Neuronal stem cell (in vitro differentiated cells): ENCODE measurements around the gene WWC2.
"Not testable (repeated sequence)": the region's sequence is repeated elsewhere in the genome, so short reads cannot be mapped to it uniquely, and the experiment has no call there.

Experiments used
- DNase-seq: peaks from one replicate; pipeline ENCODE4 v3.0.0-alpha.2; 2013; ENCODE audit warnings: low spot score
- H2AFZ ChIP-seq: one replicate; pipeline ENCODE4 v1.6.1; 2013; ENCODE audit warnings: mild to moderate bottlenecking, low read length, inconsistent platforms
- H2AK5ac ChIP-seq: 2 replicates; pipeline ENCODE4 v1.6.1; 2013; ENCODE audit warnings: low read depth, mild to moderate bottlenecking, inconsistent platforms, low read length, moderate library complexity, mixed read lengths
- H2BK120ac ChIP-seq: 2 replicates; pipeline ENCODE4 v1.6.1; 2013; ENCODE audit warnings: low read depth, mild to moderate bottlenecking, inconsistent platforms, low read length, moderate library complexity, mixed read lengths
- H2BK12ac ChIP-seq: one replicate; pipeline ENCODE4 v1.6.1; 2013; ENCODE audit warnings: low read length, inconsistent platforms
- H2BK15ac ChIP-seq: 2 replicates; pipeline ENCODE4 v1.6.1; 2013; ENCODE audit warnings: mild to moderate bottlenecking, low read length, inconsistent platforms, mixed read lengths
- H2BK5ac ChIP-seq: one replicate; pipeline ENCODE4 v1.6.1; 2013; ENCODE audit warnings: inconsistent platforms, mild to moderate bottlenecking, low read length, moderate library complexity
- H3K14ac ChIP-seq: one replicate; pipeline ENCODE4 v1.6.1; 2013; ENCODE audit warnings: low read length, inconsistent platforms
- H3K18ac ChIP-seq: 2 replicates; pipeline ENCODE4 v1.6.1; 2013; ENCODE audit warnings: low read length, inconsistent platforms
- H3K23ac ChIP-seq: 2 replicates; pipeline ENCODE4 v1.6.1; 2013; ENCODE audit warnings: low read depth, mild to moderate bottlenecking, mixed read lengths, low read length, inconsistent platforms; ENCODE audit not compliant: poor library complexity
- H3K27ac ChIP-seq: replicated peaks from 3 replicates; pipeline ENCODE4 v1.5.1; 2013; ENCODE audit warnings: low read length, inconsistent platforms
- H3K27me3 ChIP-seq, 3 experiments: 2 replicates each; pipeline ENCODE4 v1.6.1; 2013; ENCODE audit warnings: low read length in 3 of 3, mild to moderate bottlenecking in 2 of 3, inconsistent platforms in 1 of 3, low read depth in 1 of 3, mixed read lengths in 1 of 3, moderate library complexity in 1 of 3; ENCODE audit not compliant: control insufficient read depth in 3 of 3, insufficient read depth in 3 of 3
- H3K36me3 ChIP-seq, 2 donors: replicated peaks in 1 of 2; 2 replicates each; pipeline ENCODE4 v1.6.1; 2013; ENCODE audit warnings: low read length in 2 of 2; ENCODE audit not compliant: control insufficient read depth in 2 of 2, insufficient read depth in 2 of 2
- H3K4ac ChIP-seq: 2 replicates; pipeline ENCODE4 v1.6.1; 2013; ENCODE audit warnings: inconsistent platforms, mild to moderate bottlenecking, low read length, moderate library complexity
- H3K4me1 ChIP-seq, 2 donors: 1 replicate in 1 of 2; 2 replicates in 1 of 2; pipeline ENCODE4 v1.6.1; 2013; ENCODE audit warnings: low read length in 2 of 2, low read depth in 1 of 2; ENCODE audit not compliant: control insufficient read depth in 2 of 2, insufficient read depth in 1 of 2
- H3K4me2 ChIP-seq: one replicate; pipeline ENCODE4 v1.6.1; 2013; ENCODE audit warnings: mild to moderate bottlenecking, low read length, inconsistent platforms; ENCODE audit not compliant: insufficient read depth, poor library complexity, severe bottlenecking
- H3K4me3 ChIP-seq, 2 donors: 2 replicates each; pipeline ENCODE4 v1.5.1; 2013; ENCODE audit warnings: low read length in 2 of 2, mild to moderate bottlenecking in 2 of 2, inconsistent platforms in 1 of 2, moderate library complexity in 1 of 2
- H3K79me1 ChIP-seq: one replicate; pipeline ENCODE4 v1.6.1; 2013; ENCODE audit warnings: low read depth, mild to moderate bottlenecking, inconsistent platforms, low read length, moderate library complexity
- H3K9ac ChIP-seq: one replicate; pipeline ENCODE4 v1.6.1; 2013; ENCODE audit warnings: mild to moderate bottlenecking, low read depth, low read length, inconsistent platforms; ENCODE audit not compliant: poor library complexity
- H3K9me3 ChIP-seq, 2 donors: replicated peaks in 1 of 2; 2 replicates each; pipeline versions ENCODE3 to v1.6.1; 2013; ENCODE audit warnings: low read length in 2 of 2, mild to moderate bottlenecking in 2 of 2, inconsistent platforms in 1 of 2, low read depth in 1 of 2, mixed read lengths in 1 of 2, moderate library complexity in 1 of 2; ENCODE audit not compliant: control insufficient read depth in 2 of 2, insufficient read depth in 1 of 2
- H4K8ac ChIP-seq: one replicate; pipeline ENCODE4 v1.6.1; 2013; ENCODE audit warnings: low read depth, mild to moderate bottlenecking, inconsistent platforms, low read length, moderate library complexity
- H4K91ac ChIP-seq: one replicate; pipeline ENCODE4 v1.6.1; 2013; ENCODE audit warnings: low read length, low read depth, mild to moderate bottlenecking, inconsistent platforms; ENCODE audit not compliant: poor library complexity
- WGBS, 2 donors: extraction: QIAGEN DNeasy Blood & Tissue Kit; methylation state at CpG; one replicate each; pipeline ENCODE4 v1.1.7; 2013; ENCODE audit warnings: missing lambda C conversion rate in 2 of 2, mixed read lengths in 1 of 2; ENCODE audit not compliant: insufficient read length in 2 of 2, insufficient replicate concordance in 1 of 2; ENCODE audit errors: extremely low coverage in 2 of 2; 5-methylcytosine and 5-hydroxymethylcytosine counted together

The WWC2 gene

GRCh38 chr4:183147983-183148382 lies 48.9 kb downstream of the WWC2 start:
- Histone ChIP-seq H3K27me3 (no peaks in the 10 kb centered on the region), H2AK5ac (no peak overlapping the region), H2BK120ac (no peak overlapping the region), H3K9me3 (no peaks in the 10 kb centered on the region), H4K8ac (no peak overlapping the region), H3K4me3 (no peak overlapping the region), H3K27ac (no peak overlapping the region), H2AFZ (no peak overlapping the region), H2BK5ac (no peak overlapping the region), H3K18ac (no peak overlapping the region), H3K9ac (no peak overlapping the region), H3K36me3 (no peaks in the 10 kb centered on the region), H2BK15ac (no peak overlapping the region), H3K4ac (no peak overlapping the region), H3K23ac (no peak overlapping the region), H3K4me2 (no peak overlapping the region), H2BK12ac (no peak overlapping the region), H3K79me1 (no peaks in the 10 kb centered on the region), H4K91ac (no peak overlapping the region), H3K4me1 (peaks cover 0 to 12% of the 10 kb centered on the region in 2 donors), H3K14ac (no peak overlapping the region)
- no peak for DNase-seq
- no CpG with 5 or more reads among the region's 4 CpGs for WGBS, 2 donors

DNA sequence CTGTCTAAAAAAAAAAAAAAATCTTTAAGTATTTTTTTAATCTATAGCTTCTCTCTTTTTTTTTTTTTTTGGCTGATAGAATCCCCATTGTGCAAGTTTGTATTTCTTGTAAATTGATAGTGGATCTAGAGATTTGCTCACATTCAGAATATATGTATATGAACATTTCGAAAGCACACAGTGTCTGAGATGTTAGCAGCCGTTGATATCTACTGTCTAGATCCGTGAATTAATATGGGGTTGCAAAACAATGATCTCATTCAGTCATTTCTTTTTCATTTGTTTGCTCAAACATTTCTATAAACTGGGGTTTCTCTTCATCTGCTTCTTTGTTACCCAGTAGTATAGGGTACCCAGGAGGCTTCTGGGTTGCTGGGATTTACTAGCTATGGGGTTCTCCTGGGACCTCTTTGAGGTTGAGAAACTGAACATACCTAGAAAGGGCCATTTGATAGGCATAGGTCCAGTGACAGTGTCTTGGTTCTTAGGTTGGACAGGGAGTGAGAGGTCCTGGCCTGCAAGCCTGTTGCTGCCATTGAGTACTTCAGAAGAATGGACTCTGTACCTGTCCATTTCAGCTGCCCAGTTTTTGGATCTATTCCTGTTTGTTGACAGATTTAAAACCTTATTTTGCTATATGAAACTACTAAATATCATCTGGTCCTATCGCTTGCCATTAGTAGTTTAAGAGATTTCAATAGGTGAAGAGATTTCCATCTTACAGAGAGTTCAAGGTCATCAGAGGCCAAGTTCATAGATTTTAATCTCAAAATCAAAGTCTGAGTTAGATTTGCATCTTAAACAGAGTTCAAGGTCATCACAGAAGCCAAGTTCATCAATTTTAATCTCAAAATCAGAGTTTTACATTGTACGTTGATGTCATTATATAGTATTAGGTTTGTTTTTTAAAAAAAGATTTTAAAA lies 50.8 kb downstream of the WWC2 start:
- no peak overlapping the region for H3K23ac ChIP-seq
- H3K4me2 ChIP-seq: no peak overlapping the region
- H3K18ac ChIP-seq: no peak overlapping the region
- H2BK15ac ChIP-seq: no peak overlapping the region
- H3K36me3 ChIP-seq: no peaks in the 10 kb centered on the region
- H2BK5ac ChIP-seq: no peak overlapping the region
- no peaks in the 10 kb centered on the region for H3K27me3 ChIP-seq
- H4K91ac ChIP-seq: no peak overlapping the region
- no peak overlapping the region for H3K14ac ChIP-seq
- H4K8ac ChIP-seq: no peak overlapping the region
- H2AK5ac ChIP-seq: no peak overlapping the region
- H3K4me1 ChIP-seq: peaks cover 4 to 13% of the 10 kb centered on the region in 2 donors
- H3K27ac ChIP-seq: no peak overlapping the region
- no peak overlapping the region for H2BK12ac ChIP-seq
- no peak overlapping the region for H2AFZ ChIP-seq
- no peaks in the 10 kb centered on the region for H3K9me3 ChIP-seq
- H3K9ac ChIP-seq: no peak overlapping the region
- no CpG with 5 or more reads among the region's 5 CpGs for WGBS, 2 donors
- no peak overlapping the region for H3K4me3 ChIP-seq
- no peak overlapping the region for H2BK120ac ChIP-seq
- DNase-seq: no peak
- H3K79me1 ChIP-seq: no peaks in the 10 kb centered on the region
- no peak overlapping the region for H3K4ac ChIP-seq

- H3K9ac ChIP-seq, H2BK5ac ChIP-seq, H3K36me3 ChIP-seq, H4K91ac ChIP-seq, H2AK5ac ChIP-seq, H4K8ac ChIP-seq, DNase-seq, H3K4me3 ChIP-seq, H2BK120ac ChIP-seq, H3K4me2 ChIP-seq, H3K14ac ChIP-seq, H3K4ac ChIP-seq, H2BK15ac ChIP-seq, H3K27me3 ChIP-seq, H3K27ac ChIP-seq, H3K9me3 ChIP-seq, H2BK12ac ChIP-seq, H3K23ac ChIP-seq, H3K18ac ChIP-seq, H3K79me1 ChIP-seq, H2AFZ ChIP-seq: not testable (repeated sequence)
- peaks cover 4 to 12% of the 10 kb centered on the region in 2 donors for H3K4me1 ChIP-seq
- WGBS, 2 donors: no CpG with 5 or more reads among the region's 5 CpGs
These were observed 51.6 kb downstream of the WWC2 start for GRCh38 chr4:183150664-183151063.

- H3K9me3 ChIP-seq, H3K14ac ChIP-seq, DNase-seq, H3K23ac ChIP-seq, H4K8ac ChIP-seq, H3K18ac ChIP-seq, H3K27me3 ChIP-seq, H3K4me3 ChIP-seq, H3K79me1 ChIP-seq, H4K91ac ChIP-seq, H3K9ac ChIP-seq, H3K36me3 ChIP-seq, H3K27ac ChIP-seq, H3K4me2 ChIP-seq, H2AFZ ChIP-seq, H3K4ac ChIP-seq, H2BK120ac ChIP-seq, H2BK15ac ChIP-seq, H2BK5ac ChIP-seq, H2AK5ac ChIP-seq, H2BK12ac ChIP-seq, H3K4me1 ChIP-seq: not testable (repeated sequence)
- whole genome bisulfite sequencing, 2 donors: no CpG with 5 or more reads among the region's 4 CpGs
These were observed 53.2 kb downstream of the WWC2 start for GRCh38 chr4:183152232-183152631.
